DND-41 (cell line): ENCODE results near the gene ZNF213.

Experiments used
- ATAC-seq: fragments of 200-7000 bp; cut with Tn5 transposase; 3 replicates; pipeline ENCODE4 v1.9.1; 2021; ENCODE audit warnings: low read depth; ENCODE audit not compliant: insufficient read depth
- DNase-seq: peaks from one replicate; pipeline ENCODE4 v3.0.0-alpha.2; 2020
- H2AFZ ChIP-seq: 2 replicates; pipeline ENCODE4 v1.6.0; 2012; ENCODE audit warnings: low read depth, low read length
- H3K27ac ChIP-seq: 2 replicates; pipeline ENCODE4 v1.5.1; 2012; ENCODE audit warnings: low read length, inconsistent platforms
- H3K27me3 ChIP-seq: fragments of 200-600 bp; sonication (generic); 2 replicates; pipeline ENCODE4 v1.6.0; 2012; ENCODE audit warnings: low read length, mild to moderate bottlenecking, inconsistent platforms; ENCODE audit not compliant: insufficient read depth, poor library complexity
- H3K36me3 ChIP-seq: 2 replicates; pipeline ENCODE4 v1.5.1; 2012; ENCODE audit warnings: low read length, inconsistent platforms; ENCODE audit not compliant: insufficient read depth
- H3K4me1 ChIP-seq: 2 replicates; pipeline ENCODE4 v1.5.1; 2012; ENCODE audit warnings: mild to moderate bottlenecking, low read length; ENCODE audit not compliant: insufficient read depth
- H3K4me2 ChIP-seq: 2 replicates; pipeline ENCODE4 v1.6.0; 2012; ENCODE audit warnings: mild to moderate bottlenecking, moderate library complexity, low read length, inconsistent platforms; ENCODE audit not compliant: insufficient read depth
- H3K4me3 ChIP-seq, 2 experiments: fragments of 200-600 bp in 1 of 2; shearing (Covaris generic) in 1 of 2; 2 replicates each; pipeline ENCODE4 v1.5.1; 2012 to 2016; ENCODE audit warnings: inconsistent platforms in 2 of 2, low read length in 2 of 2, mild to moderate bottlenecking in 2 of 2, low read depth in 1 of 2, moderate library complexity in 1 of 2
- H3K79me2 ChIP-seq: 2 replicates; pipeline ENCODE4 v1.6.0; 2012; ENCODE audit warnings: low read length, inconsistent platforms; ENCODE audit not compliant: insufficient read depth
- H3K9ac ChIP-seq: 2 replicates; pipeline ENCODE4 v1.6.0; 2012; ENCODE audit warnings: low read depth, mild to moderate bottlenecking, inconsistent platforms, low read length, moderate library complexity
- H3K9me3 ChIP-seq: 2 replicates; pipeline ENCODE4 v1.5.1; 2012; ENCODE audit warnings: low read length, moderate library complexity, mild to moderate bottlenecking, inconsistent platforms; ENCODE audit not compliant: insufficient read depth, severe bottlenecking
- H4K20me1 ChIP-seq: 2 replicates; pipeline ENCODE4 v1.6.0; 2012; ENCODE audit warnings: low read length; ENCODE audit not compliant: insufficient read depth
- CTCF ChIP-seq: IDR thresholded peaks from 2 replicates; pipeline ENCODE4 v1.5.1; 2012; ENCODE audit warnings: borderline replicate concordance, low read length, moderate library complexity, mild to moderate bottlenecking; ENCODE audit not compliant: poor library complexity, severe bottlenecking; ENCODE audit errors: extremely low read depth
- EZH2 ChIP-seq: IDR thresholded peaks from 3 replicates; pipeline ENCODE4 v1.6.1; 2012; ENCODE audit warnings: borderline replicate concordance, low read depth, mild to moderate bottlenecking, moderate library complexity, low read length, inconsistent platforms; ENCODE audit not compliant: severe bottlenecking

Gene ZNF213

GRCh38 chr16:3188675-3188924, 53.8 kb downstream of the ZNF213 start:
- no peaks in the 10 kb centered on the region for H3K4me1 ChIP-seq
- no peaks in the 10 kb centered on the region for H3K79me2 ChIP-seq
- H3K4me2 ChIP-seq, result no peak overlapping the region
- H3K27ac ChIP-seq, result no peak overlapping the region
- no peak overlapping the region for H3K4me3 ChIP-seq
- H3K36me3 ChIP-seq, result no peaks in the 10 kb centered on the region
- ATAC-seq (no peak), DNase-seq (no peak)
- H2AFZ ChIP-seq, result no peak overlapping the region
- H3K27me3 ChIP-seq, result no peaks in the 10 kb centered on the region
- no peak for TF ChIP-seq CTCF
- no peak for TF ChIP-seq EZH2
- no peaks in the 10 kb centered on the region for H4K20me1 ChIP-seq
- no peak overlapping the region for H3K9ac ChIP-seq
- H3K9me3 ChIP-seq, result peaks cover 3% of the 10 kb centered on the region

- no peaks in the 10 kb centered on the region for H3K27me3 ChIP-seq
- TF ChIP-seq EZH2 (no peak), CTCF (no peak)
- H3K4me3 ChIP-seq, result no peak overlapping the region
- H4K20me1 ChIP-seq, result no peaks in the 10 kb centered on the region
- H3K27ac ChIP-seq, result no peak overlapping the region
- H3K79me2 ChIP-seq, result no peaks in the 10 kb centered on the region
- DNase-seq (no peak), ATAC-seq (no peak)
- no peak overlapping the region for H3K4me2 ChIP-seq
- H2AFZ ChIP-seq, result no peak overlapping the region
- H3K9ac ChIP-seq, result no peak overlapping the region
- H3K9me3 ChIP-seq, result no peaks in the 10 kb centered on the region
- no peaks in the 10 kb centered on the region for H3K4me1 ChIP-seq
- H3K36me3 ChIP-seq, result no peaks in the 10 kb centered on the region
These were observed 54.3 kb downstream of the ZNF213 start for GRCh38 chr16:3188925-3189825.

- H3K4me2 ChIP-seq, result no peak overlapping the region
- H3K27ac ChIP-seq, result no peak overlapping the region
These were observed 55.0 kb downstream of the ZNF213 start for GRCh38 chr16:3189869-3190268.

More at GRCh38 chr16:3189869-3190268, 55.0 kb downstream of the ZNF213 start:
- Histone ChIP-seq H3K27me3 (no peaks in the 10 kb centered on the region), H3K79me2 (no peaks in the 10 kb centered on the region), H3K9me3 (no peaks in the 10 kb centered on the region), H2AFZ (no peak overlapping the region), H3K36me3 (no peaks in the 10 kb centered on the region), H3K9ac (no peak overlapping the region), H3K4me3 (no peak overlapping the region), H3K4me1 (no peaks in the 10 kb centered on the region), H4K20me1 (no peaks in the 10 kb centered on the region)
- ATAC-seq, result no peak
- TF ChIP-seq EZH2 (no peak), CTCF (no peak)
- no peak for DNase-seq
